Neural progenitor cell (in vitro differentiated cells): ENCODE results near the gene RGL2.

Experiments used
- EZH2 ChIP-seq: fragments of 200-600 bp; sonication (generic); IDR thresholded peaks from 2 replicates; pipeline ENCODE4 v1.6.1; 2017; ENCODE audit warnings: antibody characterized with exemption, mild to moderate bottlenecking, moderate library complexity
- EZH2phosphoT487 ChIP-seq: fragments of 200-600 bp; sonication (generic); IDR thresholded peaks from 2 replicates; pipeline ENCODE4 v1.6.1; 2017; ENCODE audit warnings: antibody characterized with exemption
- TF ChIP-seq, protein P1 (sequence below): fragments of 200-600 bp; sonication (generic); IDR thresholded peaks from 2 replicates; pipeline ENCODE4 v1.5.1; 2017; ENCODE audit warnings: antibody characterized with exemption, mild to moderate bottlenecking

DNA sequence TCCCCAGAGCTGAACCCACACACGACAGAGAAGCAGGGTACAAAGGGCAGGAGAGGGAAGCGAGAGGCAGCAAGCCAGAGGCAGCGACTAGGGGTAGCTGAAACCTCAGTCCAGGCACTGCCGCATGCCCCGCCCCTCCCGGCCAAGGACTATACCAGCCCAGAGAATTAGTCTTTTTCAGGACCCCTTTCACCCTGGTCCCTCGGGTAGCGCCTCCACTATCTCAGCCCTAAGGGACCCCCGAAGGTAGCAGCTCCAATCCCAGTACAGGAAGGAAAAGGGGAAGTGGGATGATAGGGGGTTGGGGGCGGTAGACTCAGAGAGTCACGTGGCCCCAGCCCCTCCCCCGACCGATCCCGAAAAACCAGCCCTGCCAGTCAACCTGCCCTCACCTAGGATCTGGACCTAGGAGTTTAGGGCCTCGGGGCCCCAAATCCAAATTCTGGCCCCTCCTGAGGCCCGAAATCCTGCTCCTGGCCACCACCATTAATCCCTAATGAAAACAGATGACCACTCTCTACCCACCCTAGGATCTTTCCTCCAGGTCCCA, 1.3 kb downstream of the RGL2 start:
- TF ChIP-seq, protein P1, sequence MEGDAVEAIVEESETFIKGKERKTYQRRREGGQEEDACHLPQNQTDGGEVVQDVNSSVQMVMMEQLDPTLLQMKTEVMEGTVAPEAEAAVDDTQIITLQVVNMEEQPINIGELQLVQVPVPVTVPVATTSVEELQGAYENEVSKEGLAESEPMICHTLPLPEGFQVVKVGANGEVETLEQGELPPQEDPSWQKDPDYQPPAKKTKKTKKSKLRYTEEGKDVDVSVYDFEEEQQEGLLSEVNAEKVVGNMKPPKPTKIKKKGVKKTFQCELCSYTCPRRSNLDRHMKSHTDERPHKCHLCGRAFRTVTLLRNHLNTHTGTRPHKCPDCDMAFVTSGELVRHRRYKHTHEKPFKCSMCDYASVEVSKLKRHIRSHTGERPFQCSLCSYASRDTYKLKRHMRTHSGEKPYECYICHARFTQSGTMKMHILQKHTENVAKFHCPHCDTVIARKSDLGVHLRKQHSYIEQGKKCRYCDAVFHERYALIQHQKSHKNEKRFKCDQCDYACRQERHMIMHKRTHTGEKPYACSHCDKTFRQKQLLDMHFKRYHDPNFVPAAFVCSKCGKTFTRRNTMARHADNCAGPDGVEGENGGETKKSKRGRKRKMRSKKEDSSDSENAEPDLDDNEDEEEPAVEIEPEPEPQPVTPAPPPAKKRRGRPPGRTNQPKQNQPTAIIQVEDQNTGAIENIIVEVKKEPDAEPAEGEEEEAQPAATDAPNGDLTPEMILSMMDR, result no peak
- TF ChIP-seq EZH2 (no peak), EZH2phosphoT487 (no peak)
